Thoracic aorta (tissue), 2 donors: ENCODE measurements around the gene COG5. TPM values are rescaled to one million over a fixed set of nuclear protein-coding genes. Genes with fewer than 3 reads are reported as not detected.

Source experiments
- ATAC-seq: fragments of 150-250 bp; one replicate; pipeline ENCODE4 v1.8.0; 2017; ENCODE audit warnings: low read depth; ENCODE audit not compliant: insufficient number of reproducible peaks, low FRiP score
- DNase-seq: peaks from one replicate; pipeline ENCODE4 v3.0.0-alpha.2; 2020; ENCODE audit warnings: low spot score
- H3K27ac ChIP-seq, 2 donors: fragments of 200-600 bp; sonication (generic); 1 replicate in 1 of 2; 2 replicates in 1 of 2; pipeline ENCODE4 v1.5.1; 2016; ENCODE audit warnings: mild to moderate bottlenecking in 2 of 2, moderate library complexity in 2 of 2
- H3K27me3 ChIP-seq: fragments of 200-600 bp; sonication (generic); replicated peaks from 2 replicates; pipeline ENCODE4 v1.6.0; 2016; ENCODE audit warnings: mild to moderate bottlenecking; ENCODE audit not compliant: insufficient read depth
- H3K36me3 ChIP-seq: fragments of 200-600 bp; sonication (generic); one replicate; pipeline ENCODE4 v1.5.1; 2016
- H3K4me1 ChIP-seq, 2 donors: fragments of 200-600 bp; sonication (generic); 1 replicate in 1 of 2; 2 replicates in 1 of 2; pipeline versions ENCODE4 v1.5.1 to v1.6.0; 2016; ENCODE audit warnings: low read depth in 2 of 2, mild to moderate bottlenecking in 1 of 2; ENCODE audit not compliant: control insufficient read depth in 1 of 2
- H3K4me3 ChIP-seq: fragments of 200-600 bp; sonication (generic); 2 replicates; pipeline ENCODE4 v1.5.1; 2016; ENCODE audit warnings: mild to moderate bottlenecking
- H3K9me3 ChIP-seq: fragments of 200-600 bp; sonication (generic); 2 replicates; pipeline ENCODE4 v1.5.1; 2016
- CTCF ChIP-seq: fragments of 200-600 bp; sonication (generic); IDR thresholded peaks from one replicate; pipeline ENCODE4 v1.5.1; 2019; ENCODE audit warnings: antibody characterized with exemption
- total RNA-seq, 2 donors: library from RNA; depleted of rRNA; stranded (reverse); fragments of >200 nt; gene quantifications; one replicate each; pipeline versions ENCODE4 v1.1.0 to v1.2.3, GENCODE V29; 2016

The COG5 gene
- total RNA-seq, 2 donors from 2014 or later: 52.5 to 72.4 TPM

DNA sequence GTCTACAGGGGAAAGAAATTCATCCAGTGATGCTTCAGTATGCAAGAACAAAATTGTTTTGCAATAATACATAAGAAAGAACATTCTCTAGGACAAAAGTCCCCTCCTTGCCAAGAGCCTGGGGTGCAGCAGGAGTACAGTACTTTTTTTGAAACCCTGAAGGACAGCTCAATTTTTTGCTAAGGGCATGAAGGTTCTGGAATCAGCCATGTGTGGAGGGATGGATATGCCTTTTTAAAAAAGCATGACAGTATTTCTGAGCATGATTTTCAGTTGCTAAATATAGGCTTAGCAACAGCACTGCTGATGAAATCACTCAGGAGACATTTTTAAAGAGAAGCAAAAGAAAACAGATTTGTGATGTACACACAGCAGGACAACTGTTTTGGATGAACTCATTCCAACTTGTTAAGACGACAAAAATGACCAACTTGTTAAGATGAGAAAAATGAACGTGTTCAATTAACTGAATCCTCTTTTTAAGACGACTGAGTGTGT is 355.6 kb downstream of the COG5 start:
- Histone ChIP-seq H3K27me3 (no peaks in the 10 kb centered on the region), H3K4me1 (peaks cover 0 to 24% of the 10 kb centered on the region in 2 donors), H3K9me3 (no peaks in the 10 kb centered on the region), H3K4me3 (no peak overlapping the region), H3K27ac (peak overlapping the region; percentile 36 to 51), H3K36me3 (peaks cover 17% of the 10 kb centered on the region)
- TF ChIP-seq CTCF: no peak
- DNase-seq: no peak
- no peak for ATAC-seq

GRCh38 chr7:107207459-107207858 is 356.3 kb downstream of the COG5 start:
- ATAC-seq: no peak
- Histone ChIP-seq H3K4me3 (no peak overlapping the region), H3K9me3 (no peaks in the 10 kb centered on the region), H3K27me3 (no peaks in the 10 kb centered on the region), H3K36me3 (peaks cover 17% of the 10 kb centered on the region), H3K4me1 (peaks cover 0 to 24% of the 10 kb centered on the region in 2 donors), H3K27ac (peak overlapping the region; percentile 16 to 36)
- no peak for DNase-seq
- no peak for TF ChIP-seq CTCF

DNA sequence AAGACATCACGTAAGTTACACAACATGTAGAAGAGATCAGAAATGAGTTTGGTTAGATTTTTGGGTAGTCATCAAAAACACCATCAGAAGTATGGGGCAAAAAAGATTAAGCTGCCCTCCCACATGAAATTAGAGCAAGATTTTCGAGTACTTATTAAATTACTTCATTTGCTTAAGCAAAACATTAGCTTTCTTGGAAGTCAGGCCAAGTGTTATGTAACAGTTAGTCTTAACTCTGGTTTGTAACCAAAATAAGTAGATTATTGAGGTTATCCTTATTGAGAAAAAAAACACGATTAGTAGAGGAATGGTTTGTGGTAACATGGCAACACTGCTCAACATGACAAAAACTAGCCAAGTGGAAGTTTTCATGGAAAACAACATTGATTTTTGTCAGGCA is 357.0 kb downstream of the COG5 start:
- peaks cover 0 to 24% of the 10 kb centered on the region in 2 donors for H3K4me1 ChIP-seq
- H3K27me3 ChIP-seq: no peaks in the 10 kb centered on the region
- DNase-seq (no peak), ATAC-seq (no peak)
- H3K9me3 ChIP-seq: no peaks in the 10 kb centered on the region
- H3K4me3 ChIP-seq: no peak overlapping the region
- peak overlapping the region; percentile 16 to 36 for H3K27ac ChIP-seq
- H3K36me3 ChIP-seq: peaks cover 21% of the 10 kb centered on the region
- no peak for TF ChIP-seq CTCF

DNA sequence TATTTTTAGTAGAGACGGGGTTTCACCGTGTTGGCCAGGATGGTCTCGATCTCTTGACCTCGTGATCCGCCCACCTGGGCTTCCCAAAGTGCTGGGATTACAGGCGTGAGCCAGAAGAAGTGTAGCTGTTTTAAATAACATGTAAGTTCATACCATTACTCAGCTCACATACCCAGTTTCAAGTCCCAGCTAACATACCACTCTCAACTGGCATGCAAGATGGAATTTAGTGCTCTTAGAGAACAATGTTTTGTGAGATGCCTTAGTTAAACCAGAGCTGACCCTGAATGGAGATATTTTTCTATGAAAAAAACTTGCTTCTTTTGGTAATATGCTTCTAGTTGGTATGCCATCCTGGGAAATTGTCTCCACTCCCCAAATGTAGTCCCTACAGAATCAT is 357.6 kb downstream of the COG5 start:
- ATAC-seq (no peak), DNase-seq (no peak)
- H3K4me3 ChIP-seq: no peak overlapping the region
- peaks cover 0 to 24% of the 10 kb centered on the region in 2 donors for H3K4me1 ChIP-seq
- peaks cover 26% of the 10 kb centered on the region for H3K36me3 ChIP-seq
- H3K9me3 ChIP-seq: no peaks in the 10 kb centered on the region
- H3K27me3 ChIP-seq: no peaks in the 10 kb centered on the region
- no peak for TF ChIP-seq CTCF
- H3K27ac ChIP-seq: no peak overlapping the region

GRCh38 chr7:107203607-107204006 is 360.1 kb downstream of the COG5 start:
- Histone ChIP-seq H3K36me3 (peaks cover 45% of the 10 kb centered on the region), H3K4me3 (no peak overlapping the region), H3K27ac (no peak overlapping the region), H3K4me1 (peaks cover 0 to 22% of the 10 kb centered on the region in 2 donors), H3K27me3 (no peaks in the 10 kb centered on the region), H3K9me3 (no peaks in the 10 kb centered on the region)
- DNase-seq (no peak), ATAC-seq (no peak)
- TF ChIP-seq CTCF: no peak
